Endodermal cell (in vitro differentiated cells): Measurements from ENCODE around the gene AGPS. TPM values are rescaled to one million over a fixed set of nuclear protein-coding genes. Genes with fewer than 3 reads are reported as not detected.

Experiments used
- DNase-seq: peaks from one replicate; pipeline ENCODE4 v3.0.0-alpha.2; 2017
- H3K27ac ChIP-seq: 2 replicates; pipeline ENCODE4 v1.5.1; 2013; ENCODE audit warnings: mild to moderate bottlenecking, low read depth, low read length, moderate library complexity
- H3K27me3 ChIP-seq: 2 replicates; pipeline ENCODE4 v1.6.1; 2013; ENCODE audit warnings: mild to moderate bottlenecking, low read length, moderate library complexity; ENCODE audit not compliant: insufficient read depth, control insufficient read depth, poor library complexity, severe bottlenecking
- H3K36me3 ChIP-seq: 2 replicates; pipeline ENCODE4 v1.7.0; 2013; ENCODE audit warnings: mild to moderate bottlenecking, low read length, moderate library complexity; ENCODE audit not compliant: control insufficient read depth, insufficient read depth
- H3K4me1 ChIP-seq: one replicate; pipeline ENCODE4 v1.7.0; 2013; ENCODE audit warnings: low read length; ENCODE audit not compliant: control insufficient read depth, insufficient read depth
- H3K4me3 ChIP-seq: 2 replicates; pipeline ENCODE4 v1.5.1; 2013; ENCODE audit warnings: mild to moderate bottlenecking, low read length, moderate library complexity
- H3K9ac ChIP-seq: 2 replicates; pipeline ENCODE4 v1.6.1; 2013; ENCODE audit warnings: mild to moderate bottlenecking, low read length, moderate library complexity; ENCODE audit not compliant: poor library complexity, severe bottlenecking; ENCODE audit errors: extremely low read depth
- H3K9me3 ChIP-seq: 2 replicates; pipeline ENCODE4 v1.6.1; 2013; ENCODE audit warnings: mild to moderate bottlenecking, low read length, moderate library complexity; ENCODE audit not compliant: control insufficient read depth
- H3K27ac Mint-ChIP-seq: 2 replicates; pipeline ENCODE4 v1.8.0; 2020; ENCODE audit warnings: mixed read lengths
- H3K27me3 Mint-ChIP-seq: 2 replicates; pipeline ENCODE4 v1.8.0; 2021; ENCODE audit warnings: mild to moderate bottlenecking, mixed read lengths; ENCODE audit not compliant: insufficient read depth
- H3K36me3 Mint-ChIP-seq: 2 replicates; pipeline ENCODE4 v1.8.0; 2020; ENCODE audit warnings: low read depth, mixed read lengths
- H3K4me1 Mint-ChIP-seq: 2 replicates; pipeline ENCODE4 v1.8.0; 2020; ENCODE audit warnings: mixed read lengths
- H3K4me3 Mint-ChIP-seq: 2 replicates; pipeline ENCODE4 v1.8.0; 2020; ENCODE audit warnings: mild to moderate bottlenecking, moderate library complexity, mixed read lengths
- H3K9me3 Mint-ChIP-seq: 2 replicates; pipeline ENCODE4 v1.8.0; 2020; ENCODE audit warnings: mild to moderate bottlenecking, mixed read lengths
- CTCF ChIP-seq: fragments of 200-600 bp; sonication (generic); conservative IDR thresholded peaks from 2 replicates; pipeline ENCODE4 v1.5.0; 2021; ENCODE audit warnings: antibody characterized with exemption, mild to moderate bottlenecking
- WGBS, 2 experiments: methylation state at CpG; one replicate each; pipeline versions ENCODE4 v1.1.5 to v1.1.7; 2013; ENCODE audit warnings: missing lambda C conversion rate in 2 of 2, mixed read lengths in 1 of 2; ENCODE audit not compliant: insufficient coverage in 1 of 2, insufficient read length in 1 of 2; 5-methylcytosine and 5-hydroxymethylcytosine counted together
- total RNA-seq, 2 donors: library from RNA; stranded (reverse); fragmentation: NEBNext Ultra II Directional in 1 of 2; extraction: Animal tissue kit (Norgen Biotek cat#: 25700) in 1 of 2; gene quantifications; 2 replicates in 1 of 2; 3 replicates in 1 of 2; pipeline ENCODE4 v1.2.1, GENCODE V29; 2021

The AGPS gene
- total RNA-seq, 2 donors from 2014 or later: 76.8 to 86.1 TPM

GRCh38 chr2:177589186-177589585, 196.6 kb downstream of the AGPS start:
- Histone ChIP-seq H3K4me3 (no peak overlapping the region), H3K9ac (no peak overlapping the region), H3K9me3 (no peaks in the 10 kb centered on the region), H3K36me3 (no peaks in the 10 kb centered on the region), H3K27me3 (no peaks in the 10 kb centered on the region), H3K27ac (no peak overlapping the region), H3K4me1 (no peaks in the 10 kb centered on the region)
- no peaks in the 10 kb centered on the region for H3K36me3 Mint-ChIP-seq
- no peak overlapping the region for H3K27ac Mint-ChIP-seq
- 74% methylated on average over 1 of the region's 1 CpG; no CpG with 5 or more reads in 1 of the 2 experiments for WGBS, 2 experiments
- DNase-seq: no peak
- no peaks in the 10 kb centered on the region for H3K4me1 Mint-ChIP-seq
- no peaks in the 10 kb centered on the region for H3K9me3 Mint-ChIP-seq
- no peak overlapping the region for H3K4me3 Mint-ChIP-seq
- no peak for TF ChIP-seq CTCF
- H3K27me3 Mint-ChIP-seq: no peaks in the 10 kb centered on the region

- no peaks in the 10 kb centered on the region for H3K4me1 ChIP-seq
- Mint-ChIP-seq H3K27ac (no peak overlapping the region), H3K4me1 (peaks cover 1% of the 10 kb centered on the region), H3K4me3 (no peak overlapping the region), H3K36me3 (no peaks in the 10 kb centered on the region), H3K27me3 (no peaks in the 10 kb centered on the region), H3K9me3 (no peaks in the 10 kb centered on the region)
- WGBS, 2 experiments: 92 to 93% methylated on average over 2 of the region's 2 CpGs
- H3K27ac ChIP-seq: no peak overlapping the region
- no peaks in the 10 kb centered on the region for H3K9me3 ChIP-seq
- no peaks in the 10 kb centered on the region for H3K36me3 ChIP-seq
- no peak overlapping the region for H3K9ac ChIP-seq
- H3K4me3 ChIP-seq: no peak overlapping the region
- no peak for TF ChIP-seq CTCF
- no peaks in the 10 kb centered on the region for H3K27me3 ChIP-seq
- DNase-seq: peak; percentile 38
Measured at GRCh38 chr2:177592397-177592796, 199.8 kb downstream of the AGPS start.

- Mint-ChIP-seq H3K4me3 (no peak overlapping the region), H3K27ac (no peak overlapping the region), H3K4me1 (peaks cover 6% of the 10 kb centered on the region), H3K27me3 (no peaks in the 10 kb centered on the region), H3K36me3 (no peaks in the 10 kb centered on the region), H3K9me3 (no peaks in the 10 kb centered on the region)
- H3K4me1 ChIP-seq: peaks cover 2% of the 10 kb centered on the region
- no peaks in the 10 kb centered on the region for H3K27me3 ChIP-seq
- TF ChIP-seq CTCF: no peak
- no peak overlapping the region for H3K4me3 ChIP-seq
- peak; percentile 17 for DNase-seq
- no peak overlapping the region for H3K9ac ChIP-seq
- no peaks in the 10 kb centered on the region for H3K9me3 ChIP-seq
- no peak overlapping the region for H3K27ac ChIP-seq
- no peaks in the 10 kb centered on the region for H3K36me3 ChIP-seq
Measured at GRCh38 chr2:177592945-177593344, 200.4 kb downstream of the AGPS start.
